Activated B cell treated with CpG ODN at 0.5 μM for 24 hours (primary cell): ENCODE measurements around the gene CHERP. TPM values are rescaled to one million over a fixed set of nuclear protein-coding genes. Genes with fewer than 3 reads are reported as not detected.

Source experiments
- ATAC-seq: fragments of 200-7000 bp; cut with Tn5 transposase; one replicate; pipeline ENCODE4 v1.10.0; 2021; ENCODE audit warnings: low read depth, mild to moderate bottlenecking, moderate library complexity
- CTCF ChIA-PET: fragments of 350-600 bp; sonication (Branson Sonifier 250); formaldehyde crosslinking; loops from one replicate; lab custom pipeline; 2021; ENCODE audit warnings: antibody characterized with exemption; lab: Charles Lee
- POLR2A ChIA-PET: fragments of 350-600 bp; sonication (Branson Sonifier 250); formaldehyde crosslinking; loops from one replicate; lab custom pipeline; 2021; ENCODE audit warnings: antibody characterized with exemption; lab: Charles Lee
- DNase-seq: peaks from one replicate; pipeline ENCODE4 v3.0.0; 2022
- H3K27ac Mint-ChIP-seq: one replicate; pipeline ENCODE4 v1.8.0; 2020; ENCODE audit warnings: mixed read lengths
- H3K27me3 Mint-ChIP-seq: one replicate; pipeline ENCODE4 v1.8.0; 2021; ENCODE audit warnings: mixed read lengths
- H3K36me3 Mint-ChIP-seq: one replicate; pipeline ENCODE4 v1.8.0; 2021; ENCODE audit warnings: low read depth, mixed read lengths
- H3K4me1 Mint-ChIP-seq: one replicate; pipeline ENCODE4 v1.8.0; 2021; ENCODE audit warnings: mixed read lengths
- H3K4me3 Mint-ChIP-seq: one replicate; pipeline ENCODE4 v1.8.0; 2020; ENCODE audit warnings: mild to moderate bottlenecking, mixed read lengths
- H3K9me3 Mint-ChIP-seq: one replicate; pipeline ENCODE4 v1.8.0; 2020; ENCODE audit warnings: mixed read lengths
- CTCF ChIP-seq: fragments of 200-600 bp; IDR thresholded peaks from one replicate; pipeline ENCODE4 v1.8.0; 2022; ENCODE audit warnings: antibody characterized with exemption, mild to moderate bottlenecking
- intact Hi-C: fragments of 100-400 bp; cut with micrococcal nuclease; formaldehyde crosslinking; loops from one replicate; pipeline ENCODE4 v1.15.1; 2024
- total RNA-seq: library from RNA; stranded (reverse); gene quantifications from 2 replicates; pipeline ENCODE4 v1.2.3, GENCODE V29; 2022

The CHERP gene
- total RNA-seq, 1 donor from 2014 or later, result 89.3 TPM

- no peaks in the 10 kb centered on the region for H3K9me3 Mint-ChIP-seq
- no peak overlapping the region for H3K27ac Mint-ChIP-seq
- ChIA-PET POLR2A (interaction anchor here (0.7 to 1.4 kb wide), 2 partner anchors 13 to 27 kb away, joined by 3 to 4 read pairs; no protein-coding TSS in a partner anchor), CTCF (no interaction called here)
- H3K4me3 Mint-ChIP-seq, result peak overlapping the region; percentile 4
- ATAC-seq (no peak), DNase-seq (no peak)
- no peaks in the 10 kb centered on the region for H3K27me3 Mint-ChIP-seq
- peaks cover 49% of the 10 kb centered on the region for H3K4me1 Mint-ChIP-seq
- intact Hi-C loops, result no loop called here
- H3K36me3 Mint-ChIP-seq, result peaks cover 56% of the 10 kb centered on the region
- no peak for TF ChIP-seq CTCF
Observed at GRCh38 chr19:16569609-16570320, 27.5 kb upstream of the CHERP start.

DNA sequence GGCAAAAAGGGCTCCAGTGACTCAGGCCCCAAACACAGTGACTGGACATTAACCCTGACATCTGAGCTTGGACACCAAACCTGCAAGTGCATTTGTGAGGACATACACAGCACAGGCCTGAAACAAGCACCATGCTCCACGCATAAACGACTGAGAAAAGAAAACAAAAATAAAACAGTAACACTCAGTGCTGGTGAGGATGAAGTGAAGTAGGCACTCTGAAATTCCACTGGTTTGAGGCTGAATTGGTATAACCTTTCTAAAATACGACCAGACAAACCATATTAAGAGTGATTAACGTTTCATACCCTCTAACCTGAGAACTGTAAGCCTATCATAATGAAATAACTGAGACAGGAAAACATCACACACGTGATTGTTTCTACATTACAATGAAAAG, 24.5 kb upstream of the CHERP start:
- Mint-ChIP-seq H3K4me3 (no peak overlapping the region), H3K9me3 (no peaks in the 10 kb centered on the region), H3K27me3 (no peaks in the 10 kb centered on the region), H3K4me1 (peaks cover 25% of the 10 kb centered on the region), H3K36me3 (peaks cover 64% of the 10 kb centered on the region), H3K27ac (peak overlapping the region; percentile 73)
- DNase-seq, result no peak
- TF ChIP-seq CTCF, result no peak
- ChIA-PET CTCF (no interaction called here), POLR2A (interaction anchor here (0.7 to 1.4 kb wide), 4 partner anchors 20 to 62 kb away, joined by 3 to 5 read pairs (median 4); partner anchors contain the start of gene MED26)
- intact Hi-C loops, result no loop called here
- no peak for ATAC-seq

GRCh38 chr19:16566161-16566560, 23.9 kb upstream of the CHERP start:
- ChIA-PET POLR2A (interaction anchor here (0.7 to 1.4 kb wide), 4 partner anchors 21 to 62 kb away, joined by 3 to 5 read pairs (median 4); partner anchors contain the start of gene MED26), CTCF (no interaction called here)
- DNase-seq (no peak), ATAC-seq (peak; percentile 58)
- H3K36me3 Mint-ChIP-seq, result peaks cover 70% of the 10 kb centered on the region
- H3K27me3 Mint-ChIP-seq, result no peaks in the 10 kb centered on the region
- TF ChIP-seq CTCF, result no peak
- peak overlapping the region; percentile 73 for H3K27ac Mint-ChIP-seq
- H3K4me1 Mint-ChIP-seq, result peaks cover 20% of the 10 kb centered on the region
- no peak overlapping the region for H3K4me3 Mint-ChIP-seq
- no peaks in the 10 kb centered on the region for H3K9me3 Mint-ChIP-seq
- intact Hi-C loops, result no loop called here

- peaks cover 69% of the 10 kb centered on the region for H3K36me3 Mint-ChIP-seq
- no peak for TF ChIP-seq CTCF
- DNase-seq (no peak), ATAC-seq (no peak)
- H3K4me1 Mint-ChIP-seq, result peaks cover 11% of the 10 kb centered on the region
- intact Hi-C loops, result no loop called here
- H3K27ac Mint-ChIP-seq, result no peak overlapping the region
- H3K9me3 Mint-ChIP-seq, result no peaks in the 10 kb centered on the region
- POLR2A ChIA-PET, result interaction anchor here (1.0 kb wide), 1 partner anchor 19 kb away, joined by 4 read pairs; no protein-coding TSS in a partner anchor
- no peak overlapping the region for H3K4me3 Mint-ChIP-seq
- CTCF ChIA-PET, result no interaction called here
- H3K27me3 Mint-ChIP-seq, result no peaks in the 10 kb centered on the region
Observed at GRCh38 chr19:16564842-16565241, 22.6 kb upstream of the CHERP start.

DNA sequence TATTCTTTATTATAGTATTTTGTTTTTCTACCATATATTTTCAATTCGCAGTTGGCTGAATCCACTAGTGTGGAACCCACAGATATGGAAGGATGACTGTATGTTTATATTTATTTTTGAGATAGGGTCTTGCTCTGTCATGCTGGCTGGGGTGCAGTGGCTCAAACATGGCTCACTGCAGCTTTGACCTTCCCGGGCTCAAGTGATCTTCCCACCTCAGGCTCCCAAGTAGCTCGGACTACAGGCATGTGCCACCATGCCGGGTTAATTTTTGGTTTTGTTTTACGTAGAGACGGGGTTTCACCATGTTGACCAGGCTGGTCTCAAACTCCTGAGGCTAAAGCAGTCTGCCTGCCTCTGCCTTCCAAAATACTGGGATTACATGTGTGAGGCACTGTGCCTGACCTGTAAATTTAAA, 20.4 kb upstream of the CHERP start:
- H3K27me3 Mint-ChIP-seq, result no peaks in the 10 kb centered on the region

More for the DNA sequence above, 20.4 kb upstream of the CHERP start:
- H3K4me3 Mint-ChIP-seq, result no peak overlapping the region
- CTCF ChIA-PET, result interaction anchor here (0.7 kb wide), 1 partner anchor 152 kb away, joined by 3 read pairs; no protein-coding TSS in a partner anchor
- H3K27ac Mint-ChIP-seq, result peak overlapping the region; percentile 53
- no peak for DNase-seq
- peaks cover 11% of the 10 kb centered on the region for H3K4me1 Mint-ChIP-seq
- TF ChIP-seq CTCF, result no peak
- no peak for ATAC-seq
- POLR2A ChIA-PET, result no interaction called here
- no peaks in the 10 kb centered on the region for H3K9me3 Mint-ChIP-seq
- intact Hi-C loops, result no loop called here
- peaks cover 61% of the 10 kb centered on the region for H3K36me3 Mint-ChIP-seq
